ENCODE data around the gene SEPSECS. TPM values are rescaled to one million over a fixed set of nuclear protein-coding genes. Genes with fewer than 3 reads are reported as not detected.

SEPSECS gene
- total and polyA plus RNA-seq, 2 of the 8 experiments (the other 6 are each of a cell fraction or from before 2014, with no cell fraction given), result 1.9 to 4.1 TPM

GRCh38 chr4:25089051-25089763 is 71.0 kb downstream of the SEPSECS start:
- Histone ChIP-seq H2BK20ac (ENCODE audit: low read length) (no peak overlapping the region), H2BK5ac (ENCODE audit: low read depth, low read length) (no peak overlapping the region), H2BK15ac (ENCODE audit: low read length) (no peak overlapping the region), H2BK120ac (replicated peaks; ENCODE audit: low read depth, low read length) (no peak overlapping the region), H4K20me1 (replicated peaks in 1 of 2; ENCODE audit: control insufficient read depth in 1 of 2, insufficient read depth in 2 of 2, low read length in 2 of 2) (no peaks in the 10 kb centered on the region), H2AFZ (ENCODE audit: low read length) (no peak overlapping the region), H2AK5ac (ENCODE audit: low read depth, low read length) (no peak overlapping the region), H3K79me2 (ENCODE audit: control insufficient read depth in 1 of 2, insufficient read depth in 2 of 2, low read length in 2 of 2) (no peaks in the 10 kb centered on the region), H3K56ac (replicated peaks; ENCODE audit: insufficient read length, low read depth, low read length) (no peak overlapping the region), H4K5ac (ENCODE audit: insufficient read length, low read depth, low read length) (no peak overlapping the region), H2BK12ac (ENCODE audit: low read depth, low read length) (no peak overlapping the region), H3K27ac (ENCODE audit: low read depth, low read length) (no peak overlapping the region; the same call in 1 of the 2 replicates), H3K4me2 (ENCODE audit: insufficient read depth in 1 of 2, low read depth in 2 of 2, low read length in 2 of 2) (peak overlapping the region in 1 of 2 experiments; percentile 2; a peak in 1 of 4 replicates), H3K18ac (ENCODE audit: extremely low read depth, low read length) (no peak overlapping the region), H3K4ac (replicated peaks; ENCODE audit: insufficient read length, low read depth, low read length) (no peak overlapping the region), H3K23ac (ENCODE audit: insufficient read length) (no peak overlapping the region), H3K4me3 (ENCODE audit: extremely low read depth in 1 of 4, insufficient read depth in 2 of 4, low read depth in 3 of 4, low read length in 4 of 4) (no peak overlapping the region), H3K14ac (ENCODE audit: insufficient read length) (no peak overlapping the region), H4K91ac (replicated peaks; ENCODE audit: insufficient read length, low read length) (no peak overlapping the region), H3K23me2 (ENCODE audit: low read depth, low read length) (no peaks in the 10 kb centered on the region), H3K9ac (replicated peaks in 1 of 4; ENCODE audit: extremely low read depth in 1 of 4, low read depth in 3 of 4, low read length in 3 of 4) (no peak overlapping the region), H3K27me3 (replicated peaks in 1 of 4; ENCODE audit: control insufficient read depth in 3 of 4, extremely low read depth in 1 of 4, insufficient read depth in 3 of 4, low read length in 3 of 4) (peaks cover 0 to 3% (median 1%) of the 10 kb centered on the region in 4 experiments; a peak in 2 of 7 replicates), H3K4me1 (replicated peaks in 1 of 4; ENCODE audit: control insufficient read depth in 3 of 4, insufficient read depth in 4 of 4, low read length in 3 of 4) (peaks cover 0 to 8% (median 3%) of the 10 kb centered on the region in 4 experiments; a peak in 4 of 7 replicates), H3K36me3 (ENCODE audit: control insufficient read depth in 2 of 4, insufficient read depth in 4 of 4, low read length in 3 of 4) (no peaks in the 10 kb centered on the region), H3K9me3 (ENCODE audit: insufficient read depth in 2 of 2, low read depth in 1 of 2, low read length in 1 of 2) (peaks cover 7 to 11% of the 10 kb centered on the region in 2 experiments), H3K79me1 (ENCODE audit: low read depth, low read length) (no peaks in the 10 kb centered on the region), H4K8ac (ENCODE audit: extremely low read depth, insufficient read depth, low read length) (no peak overlapping the region)
- CTCF ChIA-PET (ENCODE audit: partially characterized antibody), result no interaction called here
- WGBS, 2 experiments (ENCODE audit: extremely low coverage in 1 of 2, insufficient coverage in 1 of 2, insufficient read length in 1 of 2, insufficient replicate concordance in 2 of 2, low coverage in 1 of 2, low lambda C conversion rate in 2 of 2, missing lambda C conversion rate in 1 of 2), result 90% methylated on average over 14 of the region's 14 CpGs; no CpG with 5 or more reads in 1 of the 2 experiments
- DNase-seq (ENCODE audit: low read depth in 1 of 2, low spot score in 2 of 2) (no peak), FAIRE-seq (no peak)
- POLR2A ChIA-PET (ENCODE audit: partially characterized antibody), result no interaction called here
- TF ChIP-seq KDM1A (IDR thresholded peaks at IDR 0.05; ENCODE audit: borderline replicate concordance, low read length) (0 out of 2 replicates have a peak, but pooled peaks have one; percentile 39), SIRT6 (IDR thresholded peaks at IDR 0.05; ENCODE audit: low read length) (no peak)

All from H1 (cell line).